ENCODE data around the gene TNFSF4. TPM values are rescaled to one million over a fixed set of nuclear protein-coding genes. Genes with fewer than 3 reads are reported as not detected.

The TNFSF4 gene, protein sequence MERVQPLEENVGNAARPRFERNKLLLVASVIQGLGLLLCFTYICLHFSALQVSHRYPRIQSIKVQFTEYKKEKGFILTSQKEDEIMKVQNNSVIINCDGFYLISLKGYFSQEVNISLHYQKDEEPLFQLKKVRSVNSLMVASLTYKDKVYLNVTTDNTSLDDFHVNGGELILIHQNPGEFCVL
- 33.5 and 90.3 TPM in 2 replicates for total RNA-seq

DNA sequence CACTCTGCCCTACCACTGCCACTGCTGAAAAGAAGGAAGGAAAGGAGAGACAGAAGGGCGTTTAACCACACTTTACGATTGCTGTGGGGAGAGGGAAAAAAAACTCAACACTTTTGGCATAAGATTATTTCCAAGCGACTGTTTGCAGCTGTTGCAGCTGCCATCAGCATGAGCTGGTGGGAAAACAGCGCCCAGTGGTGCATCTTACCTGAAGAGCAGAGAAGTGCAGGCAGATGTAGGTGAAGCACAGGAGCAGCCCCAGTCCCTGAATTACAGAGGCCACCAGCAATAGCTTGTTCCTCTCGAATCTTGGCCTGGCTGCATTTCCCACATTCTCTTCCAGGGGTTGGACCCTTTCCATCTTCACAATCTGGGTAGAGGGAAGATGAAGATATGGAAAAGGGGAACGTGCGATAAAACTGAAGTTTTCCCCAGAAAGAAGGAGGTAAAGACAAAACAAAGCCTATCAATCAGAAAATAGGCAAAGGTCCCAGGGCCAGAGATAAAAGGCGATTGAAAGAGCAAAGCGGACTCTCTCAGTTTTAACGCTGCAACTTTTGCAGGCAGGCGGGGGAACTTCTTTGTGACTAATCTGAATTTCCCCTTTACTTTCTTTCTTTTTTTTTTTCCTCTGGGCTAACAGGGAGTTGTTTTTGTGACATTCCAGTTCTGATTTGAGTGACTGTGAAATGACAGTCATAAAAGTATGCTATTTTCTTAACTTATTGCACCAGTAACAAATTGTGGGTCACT lies at the start of gene TNFSF4:
TNFSF4 (minus strand) TSS at position 516 of the 753 bp plus-strand sequence; CDS start at position 361, 155 bp downstream.

Other genes starting within 250 kb of the TNFSF4 start
- 70.5 and 71.2 TPM in 2 replicates for gene TNFSF18, start 156.4 kb downstream of the TNFSF4 start, total RNA-seq

Measured in thoracic aorta endothelial cell (primary cell).